ENCODE results near the gene EIF2S1. TPM values are rescaled to one million over a fixed set of nuclear protein-coding genes. Genes with fewer than 3 reads are reported as not detected.

The EIF2S1 gene
- total and polyA plus RNA-seq, 12 donors: 15.7 to 260 (median 74.0) TPM

GRCh38 chr14:67432050-67432564 lies 72.0 kb downstream of the EIF2S1 start:
- Histone ChIP-seq H3K27me3 (no peaks in the 10 kb centered on the region), H3K27ac (no peak overlapping the region), H3K9me3 (replicated peaks in 1 of 3) (no peaks in the 10 kb centered on the region), H3K4me3 (no peak overlapping the region), H3K4me1 (replicated peaks in 1 of 2) (peaks cover 6 to 7% of the 10 kb centered on the region in 2 donors), H3K36me3 (replicated peaks in 1 of 2) (no peaks in the 10 kb centered on the region)
- DNase-seq: no peak
- no peak for TF ChIP-seq CTCF (IDR thresholded peaks at IDR 0.05)
- TF ChIP-seq POLR2A (IDR thresholded peaks at IDR 0.05): no peak
- WGBS, 4 donors: 52 to 68% (median 62%) methylated on average over 5 to 7 of the region's 7 CpGs
- intact Hi-C loops (cut with DNase I): loop anchor here in 1 of 2 donors (5.0 kb wide), 1 partner anchor 140 kb away; no protein-coding TSS in a partner anchor

GRCh38 chr14:67435603-67436002 lies 75.5 kb downstream of the EIF2S1 start:
- DNase-seq: peak in 3 of 7 donors; percentile 41 to 60 (median 50)
- Histone ChIP-seq H3K27ac (peak overlapping the region in 1 of 5 donors; percentile 4), H3K36me3 (replicated peaks in 1 of 2) (no peaks in the 10 kb centered on the region), H3K4me1 (replicated peaks in 1 of 2) (peaks cover 7 to 12% of the 10 kb centered on the region in 2 donors), H3K9me3 (replicated peaks in 1 of 3) (no peaks in the 10 kb centered on the region), H3K4me3 (no peak overlapping the region), H3K27me3 (no peaks in the 10 kb centered on the region)
- intact Hi-C loops (cut with DNase I): no loop called here
- TF ChIP-seq POLR2A (IDR thresholded peaks at IDR 0.05): no peak
- no peak for TF ChIP-seq CTCF (IDR thresholded peaks at IDR 0.05)
- 51 to 68% (median 60%) methylated on average over 5 of the region's 5 CpGs for WGBS, 4 donors

Small RNA genes lying within 50 kb of the gene (small RNA-seq; reads per million reads assigned to genes)
- 0 reads per million in 2 donors for gene RF00019

Other genes with a start within 250 kb of the EIF2S1 start
- under 1 TPM in 1 of 9 donors, not detected in 8; 0.11 TPM for gene GARIN2, start 170.9 kb upstream of the EIF2S1 start, total RNA-seq
- gene GARIN2, start 170.9 kb upstream of the EIF2S1 start, polyA plus RNA-seq: under 1 TPM in 2 of 3 donors, not detected in 1; 0.07 to 0.48 TPM
- gene PALS1, start 118.9 kb upstream of the EIF2S1 start, total RNA-seq: 10 to 100 TPM; 11.0 to 23.0 (median 16.8) TPM
- 10 to 100 TPM in 1 of 3 donors, 1 to 10 TPM in 2; 2.2 to 19.5 (median 5.4) TPM for gene PALS1, start 118.9 kb upstream of the EIF2S1 start, polyA plus RNA-seq
- 100 to 1,000 TPM; 115 to 338 (median 175) TPM for gene ATP6V1D, start 524 bp upstream of the EIF2S1 start, total RNA-seq
- 100 to 1,000 TPM in 1 of 3 donors, 10 to 100 TPM in 2; 55.3 to 388 (median 62.5) TPM for gene ATP6V1D, start 524 bp upstream of the EIF2S1 start, polyA plus RNA-seq
- 100 to 1,000 TPM in 2 of 9 donors, 10 to 100 TPM in 7; 19.6 to 384 (median 49.4) TPM for gene PLEK2, start 51.8 kb downstream of the EIF2S1 start, total RNA-seq
- gene PLEK2, start 51.8 kb downstream of the EIF2S1 start, polyA plus RNA-seq: 100 to 1,000 TPM in 1 of 3 donors, 10 to 100 TPM in 2; 35.8 to 339 (median 77.8) TPM
- gene TMEM229B, start 128.4 kb downstream of the EIF2S1 start, total RNA-seq: 10 to 100 TPM; 25.7 to 63.9 (median 40.1) TPM
- 10 to 100 TPM in 2 of 3 donors, 1 to 10 TPM in 1; 5.7 to 31.9 (median 12.0) TPM for gene TMEM229B, start 128.4 kb downstream of the EIF2S1 start, polyA plus RNA-seq
- 10 to 100 TPM in 8 of 9 donors, 1 to 10 TPM in 1; 8.3 to 30.6 (median 19.4) TPM for gene PLEKHH1, start 173.0 kb downstream of the EIF2S1 start, total RNA-seq
- 10 to 100 TPM; 19.3 to 50.4 (median 28.0) TPM for gene PLEKHH1, start 173.0 kb downstream of the EIF2S1 start, polyA plus RNA-seq
- 10 to 100 TPM; 43.0 to 79.1 (median 54.2) TPM for gene PIGH, start 239.9 kb downstream of the EIF2S1 start, total RNA-seq
- 10 to 100 TPM; 41.5 to 66.7 (median 41.9) TPM for gene PIGH, start 239.9 kb downstream of the EIF2S1 start, polyA plus RNA-seq